NOMO-1 treated with dmso at 0.1 percent for 144 hours (cell line): ENCODE measurements around the gene OR2V1.
"Not testable (repeated sequence)": the region's sequence is repeated elsewhere in the genome, so short reads cannot be mapped to it uniquely, and the experiment has no call there.

Experiments used
- DNase-seq: peaks from one replicate; lab custom pipeline; 2025; ENCODE audit not compliant: unreplicated experiment; lab: John Stamatoyannopoulos, UW

The OR2V1 gene

GRCh38 chr5:181130832-181131496, at the start of gene OR2V1:
OR2V1 (minus strand) TSS chr5:181131169; CDS start chr5:181125304, 5,865 bp downstream.
- DNase-seq, result no peak

GRCh38 chr5:181177559-181177958, 46.6 kb upstream of the OR2V1 start:
- DNase-seq, result not testable (repeated sequence)

GRCh38 chr5:181176254-181176952, 45.4 kb upstream of the OR2V1 start:
- DNase-seq, result no peak

GRCh38 chr5:181173420-181174342, 42.7 kb upstream of the OR2V1 start:
- DNase-seq, result no peak

- no peak for DNase-seq
These were observed 42.1 kb upstream of the OR2V1 start for GRCh38 chr5:181173027-181173419.

- DNase-seq, result no peak
These were observed 40.8 kb upstream of the OR2V1 start for GRCh38 chr5:181171782-181172181.

- no peak for DNase-seq
These were observed 40.0 kb upstream of the OR2V1 start for GRCh38 chr5:181170996-181171395.

- DNase-seq, result no peak
These were observed 39.4 kb upstream of the OR2V1 start for GRCh38 chr5:181170237-181170825.

- DNase-seq, result not testable (repeated sequence)
These were observed 38.7 kb upstream of the OR2V1 start for GRCh38 chr5:181169459-181170236.

GRCh38 chr5:181168595-181169118, 37.7 kb upstream of the OR2V1 start:
- DNase-seq, result no peak

- DNase-seq, result no peak
These were observed 37.0 kb upstream of the OR2V1 start for GRCh38 chr5:181167814-181168488.

GRCh38 chr5:181166812-181167733, 36.1 kb upstream of the OR2V1 start:
- DNase-seq, result no peak

GRCh38 chr5:181164076-181164952, 33.3 kb upstream of the OR2V1 start:
- no peak for DNase-seq

- peak; percentile 53 for DNase-seq
These were observed 32.6 kb upstream of the OR2V1 start for GRCh38 chr5:181163487-181164075.

- no peak for DNase-seq
These were observed 30.7 kb upstream of the OR2V1 start for GRCh38 chr5:181161534-181162175.

GRCh38 chr5:181160755-181161533, 30.0 kb upstream of the OR2V1 start:
- DNase-seq, result not testable (repeated sequence)
